Measurements from ENCODE around the gene CENPT.

DNA sequence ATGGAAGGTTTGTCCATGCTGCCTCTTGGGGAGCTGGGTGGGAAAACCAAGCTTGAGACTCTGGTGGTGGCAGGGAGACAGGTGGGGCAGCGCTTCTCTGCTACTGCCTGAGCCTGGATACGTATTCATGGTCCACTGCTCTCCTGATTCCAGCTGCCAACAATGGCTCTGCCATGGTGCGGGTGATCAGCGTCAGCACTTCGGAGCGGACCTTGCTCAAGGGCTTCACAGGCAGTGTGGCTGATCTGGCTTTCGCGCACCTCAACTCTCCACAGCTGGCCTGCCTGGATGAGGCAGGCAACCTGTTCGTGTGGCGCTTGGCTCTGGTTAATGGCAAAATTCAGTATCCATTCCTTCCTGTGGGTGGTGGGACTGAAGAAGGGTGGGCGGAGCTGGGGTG is 29.6 kb upstream of the CENPT start:
- TF ChIP-seq, protein P1, sequence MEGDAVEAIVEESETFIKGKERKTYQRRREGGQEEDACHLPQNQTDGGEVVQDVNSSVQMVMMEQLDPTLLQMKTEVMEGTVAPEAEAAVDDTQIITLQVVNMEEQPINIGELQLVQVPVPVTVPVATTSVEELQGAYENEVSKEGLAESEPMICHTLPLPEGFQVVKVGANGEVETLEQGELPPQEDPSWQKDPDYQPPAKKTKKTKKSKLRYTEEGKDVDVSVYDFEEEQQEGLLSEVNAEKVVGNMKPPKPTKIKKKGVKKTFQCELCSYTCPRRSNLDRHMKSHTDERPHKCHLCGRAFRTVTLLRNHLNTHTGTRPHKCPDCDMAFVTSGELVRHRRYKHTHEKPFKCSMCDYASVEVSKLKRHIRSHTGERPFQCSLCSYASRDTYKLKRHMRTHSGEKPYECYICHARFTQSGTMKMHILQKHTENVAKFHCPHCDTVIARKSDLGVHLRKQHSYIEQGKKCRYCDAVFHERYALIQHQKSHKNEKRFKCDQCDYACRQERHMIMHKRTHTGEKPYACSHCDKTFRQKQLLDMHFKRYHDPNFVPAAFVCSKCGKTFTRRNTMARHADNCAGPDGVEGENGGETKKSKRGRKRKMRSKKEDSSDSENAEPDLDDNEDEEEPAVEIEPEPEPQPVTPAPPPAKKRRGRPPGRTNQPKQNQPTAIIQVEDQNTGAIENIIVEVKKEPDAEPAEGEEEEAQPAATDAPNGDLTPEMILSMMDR (IDR thresholded peaks at IDR 0.05): no peak
- TF ChIP-seq POLR2A (IDR thresholded peaks at IDR 0.05): no peak

Data from upper lobe of left lung (tissue), 4 donors.